ENCODE measurements around the gene ZCCHC14. TPM values are rescaled to one million over a fixed set of nuclear protein-coding genes. Genes with fewer than 3 reads are reported as not detected.

The ZCCHC14 gene
- total RNA-seq, 2 donors from 2014 or later: 33.0 to 45.6 TPM

DNA sequence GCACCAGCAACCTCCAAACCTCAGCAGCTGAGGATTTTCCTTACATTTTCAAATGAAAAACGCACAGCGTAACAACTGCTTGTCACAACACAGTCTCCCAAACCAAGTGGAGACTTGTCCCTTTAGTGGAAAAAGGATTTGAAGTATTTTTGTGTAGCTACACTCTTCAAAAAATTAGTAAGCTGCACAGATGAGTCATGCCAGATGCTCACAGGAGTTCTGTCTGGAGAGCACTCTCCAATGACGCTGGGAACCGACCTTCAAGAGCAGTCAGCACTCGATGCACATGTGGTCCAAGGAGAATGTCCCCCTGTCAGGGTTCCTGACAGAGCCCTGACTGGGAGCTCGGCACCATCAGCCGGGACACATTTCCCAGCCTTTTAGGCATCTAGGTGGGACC lies 60.9 kb downstream of the ZCCHC14 start:
- ATAC-seq (ENCODE audit: insufficient number of reproducible peaks, low FRiP score, low read depth): no peak
- TF ChIP-seq, protein P1, sequence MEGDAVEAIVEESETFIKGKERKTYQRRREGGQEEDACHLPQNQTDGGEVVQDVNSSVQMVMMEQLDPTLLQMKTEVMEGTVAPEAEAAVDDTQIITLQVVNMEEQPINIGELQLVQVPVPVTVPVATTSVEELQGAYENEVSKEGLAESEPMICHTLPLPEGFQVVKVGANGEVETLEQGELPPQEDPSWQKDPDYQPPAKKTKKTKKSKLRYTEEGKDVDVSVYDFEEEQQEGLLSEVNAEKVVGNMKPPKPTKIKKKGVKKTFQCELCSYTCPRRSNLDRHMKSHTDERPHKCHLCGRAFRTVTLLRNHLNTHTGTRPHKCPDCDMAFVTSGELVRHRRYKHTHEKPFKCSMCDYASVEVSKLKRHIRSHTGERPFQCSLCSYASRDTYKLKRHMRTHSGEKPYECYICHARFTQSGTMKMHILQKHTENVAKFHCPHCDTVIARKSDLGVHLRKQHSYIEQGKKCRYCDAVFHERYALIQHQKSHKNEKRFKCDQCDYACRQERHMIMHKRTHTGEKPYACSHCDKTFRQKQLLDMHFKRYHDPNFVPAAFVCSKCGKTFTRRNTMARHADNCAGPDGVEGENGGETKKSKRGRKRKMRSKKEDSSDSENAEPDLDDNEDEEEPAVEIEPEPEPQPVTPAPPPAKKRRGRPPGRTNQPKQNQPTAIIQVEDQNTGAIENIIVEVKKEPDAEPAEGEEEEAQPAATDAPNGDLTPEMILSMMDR (IDR thresholded peaks at IDR 0.05): no peak
- H3K4me1 ChIP-seq (ENCODE audit: control insufficient read depth in 1 of 2, low read depth in 2 of 2): peaks cover 14 to 21% of the 10 kb centered on the region in 2 donors
- no peak overlapping the region for H3K4me3 ChIP-seq
- H3K27ac ChIP-seq: no peak overlapping the region
- H3K36me3 ChIP-seq: no peaks in the 10 kb centered on the region
- no peaks in the 10 kb centered on the region for H3K27me3 ChIP-seq (replicated peaks; ENCODE audit: insufficient read depth)
- DNase-seq (ENCODE audit: low spot score): no peak
- H3K9me3 ChIP-seq: no peaks in the 10 kb centered on the region

DNA sequence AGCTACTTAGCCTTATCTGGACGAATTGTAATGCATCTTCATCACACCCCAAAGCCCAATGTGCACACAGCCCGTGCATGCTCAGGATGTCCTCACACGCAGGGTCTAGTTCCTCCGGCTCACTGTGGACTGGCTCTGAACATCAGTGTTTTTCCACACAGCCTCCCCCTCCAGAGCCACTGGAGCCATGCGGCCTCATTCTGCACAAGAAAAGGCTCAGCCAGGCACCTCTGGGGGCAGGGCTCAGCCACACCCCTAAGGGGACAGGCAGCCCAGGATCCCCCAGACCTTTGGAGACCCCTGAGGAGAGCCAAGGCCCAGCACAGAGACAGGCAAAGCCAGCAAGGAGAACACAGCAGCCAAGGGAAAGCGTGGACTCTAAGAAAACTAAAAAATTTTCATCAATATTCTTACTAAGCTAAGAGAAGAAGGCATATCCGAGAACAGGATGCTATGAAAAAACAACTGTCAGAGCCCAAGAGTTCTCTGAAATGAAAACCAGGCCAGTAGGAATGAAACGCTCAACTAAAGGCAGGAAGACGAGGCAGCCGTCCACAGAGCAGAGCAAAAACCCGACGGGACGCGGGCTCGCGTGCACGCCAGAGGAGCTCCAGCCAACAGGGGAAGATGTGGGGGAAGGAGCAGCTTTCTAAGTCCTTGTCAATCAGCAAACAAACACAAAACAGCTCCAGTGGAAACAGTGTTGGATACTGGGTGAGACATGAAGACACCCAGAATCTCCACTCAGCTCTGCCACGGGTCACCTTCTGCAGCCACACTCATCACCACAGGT lies 66.2 kb downstream of the ZCCHC14 start:
- TF ChIP-seq, protein P1 (IDR thresholded peaks at IDR 0.05): no peak
- DNase-seq (ENCODE audit: low spot score): no peak
- Histone ChIP-seq H3K36me3 (peaks cover 16% of the 10 kb centered on the region), H3K27ac (no peak overlapping the region), H3K27me3 (replicated peaks; ENCODE audit: insufficient read depth) (no peaks in the 10 kb centered on the region), H3K4me3 (no peak overlapping the region), H3K4me1 (ENCODE audit: control insufficient read depth in 1 of 2, low read depth in 2 of 2) (no peaks in the 10 kb centered on the region), H3K9me3 (no peaks in the 10 kb centered on the region)
- ATAC-seq (ENCODE audit: insufficient number of reproducible peaks, low FRiP score, low read depth): no peak

DNA sequence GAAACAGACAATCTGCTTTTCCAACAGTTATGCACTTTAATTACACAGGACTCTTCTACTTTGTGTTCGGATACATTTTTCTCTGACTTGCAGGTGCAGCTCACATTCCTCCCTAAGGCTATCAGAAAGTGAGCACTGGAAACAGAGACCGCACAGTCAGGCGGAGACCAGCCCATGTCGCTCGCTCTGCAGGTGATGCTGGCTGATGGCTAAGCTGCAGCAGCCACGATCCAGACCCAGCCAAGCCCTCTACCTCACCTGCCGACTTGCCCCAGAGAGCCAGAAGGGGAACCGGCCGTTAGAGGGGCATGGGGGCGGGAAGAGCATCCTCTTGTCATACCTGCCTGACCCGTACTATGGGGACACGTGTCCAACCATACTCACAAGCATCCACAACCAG lies 66.9 kb downstream of the ZCCHC14 start:
- H3K4me3 ChIP-seq: no peak overlapping the region
- no peaks in the 10 kb centered on the region for H3K27me3 ChIP-seq (replicated peaks; ENCODE audit: insufficient read depth)
- TF ChIP-seq, protein P1 (IDR thresholded peaks at IDR 0.05): no peak
- H3K36me3 ChIP-seq: peaks cover 16% of the 10 kb centered on the region
- H3K27ac ChIP-seq: no peak overlapping the region
- ATAC-seq (ENCODE audit: insufficient number of reproducible peaks, low FRiP score, low read depth): no peak
- no peaks in the 10 kb centered on the region for H3K4me1 ChIP-seq (ENCODE audit: control insufficient read depth in 1 of 2, low read depth in 2 of 2)
- H3K9me3 ChIP-seq: no peaks in the 10 kb centered on the region
- DNase-seq (ENCODE audit: low spot score): no peak

DNA sequence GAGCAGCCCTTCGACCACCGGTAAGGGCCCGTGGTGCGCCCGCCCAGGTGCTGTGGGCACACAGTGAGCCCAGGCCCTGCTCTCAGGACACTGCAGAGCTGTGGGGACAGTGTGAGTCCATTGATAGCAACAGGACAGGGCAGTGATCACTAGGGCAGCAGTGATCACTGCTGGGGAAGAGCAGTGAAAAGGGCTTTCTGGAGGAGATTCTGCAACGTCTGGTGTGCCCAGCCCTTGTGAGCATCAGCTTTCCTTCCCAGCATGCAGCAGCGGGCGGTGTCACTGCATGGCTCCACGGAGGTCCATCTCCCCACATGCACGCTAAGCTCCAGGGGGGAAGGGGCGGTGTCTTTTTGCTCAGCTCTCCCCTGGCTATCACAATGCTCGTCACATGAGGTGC lies 68.6 kb downstream of the ZCCHC14 start:
- ATAC-seq (ENCODE audit: insufficient number of reproducible peaks, low FRiP score, low read depth): no peak

DNA sequence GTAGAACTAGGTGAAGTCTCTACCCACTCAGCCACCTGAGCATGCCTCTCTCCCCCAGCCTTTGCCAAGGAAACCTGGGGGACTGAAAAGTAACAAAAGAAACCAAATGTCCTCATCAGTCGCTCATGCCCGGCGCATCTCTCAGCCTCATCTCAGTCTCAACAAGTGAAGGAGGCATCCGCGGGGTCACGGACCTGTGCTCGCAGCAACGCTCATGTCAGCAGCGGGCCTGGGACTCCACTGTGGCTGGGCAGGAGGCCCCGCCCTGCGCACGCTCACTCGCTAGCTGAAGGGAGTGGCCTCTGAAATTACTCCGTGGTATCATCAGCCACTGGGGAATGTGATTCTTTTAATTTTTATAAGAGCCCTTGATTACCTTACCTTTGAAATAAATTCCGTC lies 69.4 kb downstream of the ZCCHC14 start:
- Histone ChIP-seq H3K27ac (no peak overlapping the region), H3K27me3 (replicated peaks; ENCODE audit: insufficient read depth) (no peaks in the 10 kb centered on the region), H3K36me3 (peaks cover 25% of the 10 kb centered on the region), H3K9me3 (no peaks in the 10 kb centered on the region), H3K4me1 (ENCODE audit: control insufficient read depth in 1 of 2, low read depth in 2 of 2) (no peaks in the 10 kb centered on the region), H3K4me3 (no peak overlapping the region)
- DNase-seq (ENCODE audit: low spot score) (no peak), ATAC-seq (ENCODE audit: insufficient number of reproducible peaks, low FRiP score, low read depth) (no peak)
- TF ChIP-seq, protein P1 (IDR thresholded peaks at IDR 0.05): no peak

More for the DNA sequence above, 68.6 kb downstream of the ZCCHC14 start:
- H3K4me3 ChIP-seq: no peak overlapping the region
- no peak overlapping the region for H3K27ac ChIP-seq
- DNase-seq (ENCODE audit: low spot score): no peak
- no peaks in the 10 kb centered on the region for H3K9me3 ChIP-seq
- H3K4me1 ChIP-seq (ENCODE audit: control insufficient read depth in 1 of 2, low read depth in 2 of 2): no peaks in the 10 kb centered on the region
- H3K27me3 ChIP-seq (replicated peaks; ENCODE audit: insufficient read depth): no peaks in the 10 kb centered on the region
- H3K36me3 ChIP-seq: peaks cover 24% of the 10 kb centered on the region
- TF ChIP-seq, protein P1 (IDR thresholded peaks at IDR 0.05): no peak
